ENCODE measurements around the gene KCNIP4. TPM values are rescaled to one million over a fixed set of nuclear protein-coding genes. Genes with fewer than 3 reads are reported as not detected.

Gene KCNIP4
- total and polyA plus RNA-seq, 10 of the 15 experiments (the other 5 are each of a cell fraction or from before 2014, with no cell fraction given), result 0.03 to 0.23 (median 0.13) TPM; not detected in 7

DNA sequence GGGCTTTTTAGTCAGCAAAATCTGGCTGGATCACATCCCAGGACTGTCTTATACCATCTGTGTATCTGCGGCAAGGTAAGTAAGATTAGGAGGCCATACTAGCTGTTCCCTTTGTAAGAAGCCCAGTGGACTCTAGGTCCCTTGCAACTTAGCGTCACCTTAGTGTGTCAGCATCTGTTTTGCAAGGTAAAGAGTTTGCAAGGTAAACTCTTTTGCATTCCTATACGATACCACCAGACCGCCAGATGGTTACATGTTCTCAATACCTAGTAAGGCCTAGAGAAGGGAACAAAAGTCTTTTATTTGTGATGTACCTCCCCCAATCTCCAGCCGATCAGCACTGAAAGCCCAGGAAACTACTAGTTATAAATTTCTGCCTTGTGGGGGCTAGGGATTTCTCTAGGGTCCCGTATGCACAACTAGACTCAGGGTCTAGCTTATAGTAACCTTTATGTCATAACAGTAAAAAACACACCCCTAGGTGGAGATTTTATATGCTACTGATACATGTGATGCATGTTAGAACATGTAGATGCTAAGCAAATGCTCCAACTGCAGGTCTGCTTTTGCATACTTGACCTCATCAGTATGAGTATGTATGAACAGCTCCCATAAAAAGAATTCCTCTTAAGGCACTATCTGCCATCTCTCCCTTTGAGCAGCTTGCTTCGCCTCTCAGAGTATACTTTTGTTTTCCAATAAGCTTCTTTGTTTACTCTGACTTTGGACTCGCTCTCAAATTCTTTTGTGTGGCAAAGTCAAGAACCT lies 78.4 kb downstream of the KCNIP4 start:
- H3K9me3 ChIP-seq (replicated peaks; ENCODE audit: control insufficient read depth, insufficient read depth, low read length), result no peaks in the 10 kb centered on the region
- no peak overlapping the region for H3K4me3 ChIP-seq
- WGBS (ENCODE audit: insufficient coverage, insufficient replicate concordance, low lambda C conversion rate, missing lambda C conversion rate), result 46% methylated on average over 8 of the region's 8 CpGs
- FAIRE-seq (no peak), DNase-seq (ENCODE audit: low read depth, low spot score) (no peak), ATAC-seq (no peak)
- ChIA-PET CTCF (no interaction called here), POLR2A (no interaction called here), RAD21 (ENCODE audit: unreplicated experiment) (no interaction called here), SMC1A (ENCODE audit: uncharacterized antibody, unreplicated experiment) (interaction anchor here (0.6 kb wide), 1 partner anchor 124 kb away, joined by 3 read pairs; no protein-coding TSS in a partner anchor)
- in situ Hi-C loops (cut with MboI), result no loop called here
- no peaks in the 10 kb centered on the region for H3K4me1 ChIP-seq (ENCODE audit: control insufficient read depth, insufficient read depth, low read length)
- no peaks in the 10 kb centered on the region for H3K27me3 ChIP-seq (replicated peaks in 1 of 2; ENCODE audit: control insufficient read depth in 2 of 2, insufficient read depth in 2 of 2, low read length in 1 of 2)
- no peak overlapping the region for H2AFZ ChIP-seq (ENCODE audit: control insufficient read depth, low read depth, low read length)
- no TSS peak for BruUV-seq (replicated peaks)
- intact Hi-C loops (cut with micrococcal nuclease; ENCODE audit: unreplicated experiment), result no loop called here
- TF ChIP-seq E4F1 (IDR thresholded peaks at IDR 0.05; ENCODE audit: borderline replicate concordance, partially characterized antibody), result no peak
- TF ChIP-seq, protein P1, sequence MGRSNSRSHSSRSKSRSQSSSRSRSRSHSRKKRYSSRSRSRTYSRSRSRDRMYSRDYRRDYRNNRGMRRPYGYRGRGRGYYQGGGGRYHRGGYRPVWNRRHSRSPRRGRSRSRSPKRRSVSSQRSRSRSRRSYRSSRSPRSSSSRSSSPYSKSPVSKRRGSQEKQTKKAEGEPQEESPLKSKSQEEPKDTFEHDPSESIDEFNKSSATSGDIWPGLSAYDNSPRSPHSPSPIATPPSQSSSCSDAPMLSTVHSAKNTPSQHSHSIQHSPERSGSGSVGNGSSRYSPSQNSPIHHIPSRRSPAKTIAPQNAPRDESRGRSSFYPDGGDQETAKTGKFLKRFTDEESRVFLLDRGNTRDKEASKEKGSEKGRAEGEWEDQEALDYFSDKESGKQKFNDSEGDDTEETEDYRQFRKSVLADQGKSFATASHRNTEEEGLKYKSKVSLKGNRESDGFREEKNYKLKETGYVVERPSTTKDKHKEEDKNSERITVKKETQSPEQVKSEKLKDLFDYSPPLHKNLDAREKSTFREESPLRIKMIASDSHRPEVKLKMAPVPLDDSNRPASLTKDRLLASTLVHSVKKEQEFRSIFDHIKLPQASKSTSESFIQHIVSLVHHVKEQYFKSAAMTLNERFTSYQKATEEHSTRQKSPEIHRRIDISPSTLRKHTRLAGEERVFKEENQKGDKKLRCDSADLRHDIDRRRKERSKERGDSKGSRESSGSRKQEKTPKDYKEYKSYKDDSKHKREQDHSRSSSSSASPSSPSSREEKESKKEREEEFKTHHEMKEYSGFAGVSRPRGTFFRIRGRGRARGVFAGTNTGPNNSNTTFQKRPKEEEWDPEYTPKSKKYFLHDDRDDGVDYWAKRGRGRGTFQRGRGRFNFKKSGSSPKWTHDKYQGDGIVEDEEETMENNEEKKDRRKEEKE (IDR thresholded peaks at IDR 0.05), result no peak
- TF ChIP-seq FOS (IDR thresholded peaks at IDR 0.05; ENCODE audit: borderline replicate concordance, extremely low read depth, insufficient read length), result no peak
- no peak for TF ChIP-seq IKZF1 (conservative IDR thresholded peaks at IDR 0.05)
- no peak for TF ChIP-seq MXI1 (IDR thresholded peaks at IDR 0.05; ENCODE audit: low read depth, low read length)
- TF ChIP-seq ZZZ3 (IDR thresholded peaks at IDR 0.05; ENCODE audit: control insufficient read depth, insufficient read length, low read depth), result no peak
- TF ChIP-seq BRCA1 (IDR thresholded peaks at IDR 0.05; ENCODE audit: low read depth, low read length), result no peak
- no peak for TF ChIP-seq ZNF24 (IDR thresholded peaks at IDR 0.05)
- no peaks in the 10 kb centered on the region for H4K20me1 ChIP-seq (ENCODE audit: control insufficient read depth, insufficient read depth)
- H3K9ac ChIP-seq (ENCODE audit: control insufficient read depth, insufficient read depth, low read length), result no peak overlapping the region
- H3K79me2 ChIP-seq (ENCODE audit: control insufficient read depth, insufficient read depth, low read length), result no peaks in the 10 kb centered on the region
- no peak overlapping the region for H3K4me2 ChIP-seq (ENCODE audit: control insufficient read depth, insufficient read depth)
- no peak overlapping the region for H3K27ac ChIP-seq (ENCODE audit: control insufficient read depth, insufficient read depth)
- no peaks in the 10 kb centered on the region for H3K36me3 ChIP-seq (ENCODE audit: control insufficient read depth in 2 of 2, insufficient read depth in 2 of 2, low read length in 1 of 2)

All from GM12878 (cell line).